ENCODE data around the gene ADK. TPM values are rescaled to one million over a fixed set of nuclear protein-coding genes. Genes with fewer than 3 reads are reported as not detected.
"Not testable (repeated sequence)": the region's sequence is repeated elsewhere in the genome, so short reads cannot be mapped to it uniquely, and the experiment has no call there.

Gene ADK
- total RNA-seq, 3 donors from 2014 or later: 27.2 to 50.8 (median 40.0) TPM

DNA sequence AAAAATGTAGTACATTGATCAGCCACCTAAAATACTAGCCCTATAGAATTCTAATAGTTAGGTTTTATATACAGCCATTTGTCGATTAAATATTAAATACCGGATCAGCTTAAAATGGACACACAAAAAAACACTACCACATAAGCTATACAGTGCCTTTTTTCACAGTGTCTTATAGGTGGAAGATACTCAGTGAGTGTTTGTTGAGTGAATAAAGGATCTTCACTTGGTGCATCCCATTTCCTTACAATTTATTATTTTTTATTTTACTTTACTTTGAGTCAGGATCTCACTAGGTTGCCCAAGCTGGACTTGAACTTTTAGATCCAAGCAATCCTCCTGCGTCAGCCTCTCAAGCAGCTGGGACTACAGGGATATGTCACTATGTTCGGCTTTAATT lies 340.0 kb downstream of the ADK start:
- H3K4me3 ChIP-seq: no peak overlapping the region
- no peak for DNase-seq (ENCODE audit: low spot score in 2 of 2)
- H3K36me3 ChIP-seq: peaks cover 4% of the 10 kb centered on the region
- H3K4me1 ChIP-seq: no peaks in the 10 kb centered on the region
- H3K27ac ChIP-seq: no peak overlapping the region
- H3K27me3 ChIP-seq: no peaks in the 10 kb centered on the region
- no peaks in the 10 kb centered on the region for H3K9me3 ChIP-seq
- TF ChIP-seq CTCF (IDR thresholded peaks at IDR 0.05): no peak
- no peak for TF ChIP-seq POLR2AphosphoS5 (IDR thresholded peaks at IDR 0.05)
- no peak for TF ChIP-seq POLR2A (IDR thresholded peaks at IDR 0.05)
- intact Hi-C loops (cut with DNase I; ENCODE audit: low total_unique reads): no loop called here

DNA sequence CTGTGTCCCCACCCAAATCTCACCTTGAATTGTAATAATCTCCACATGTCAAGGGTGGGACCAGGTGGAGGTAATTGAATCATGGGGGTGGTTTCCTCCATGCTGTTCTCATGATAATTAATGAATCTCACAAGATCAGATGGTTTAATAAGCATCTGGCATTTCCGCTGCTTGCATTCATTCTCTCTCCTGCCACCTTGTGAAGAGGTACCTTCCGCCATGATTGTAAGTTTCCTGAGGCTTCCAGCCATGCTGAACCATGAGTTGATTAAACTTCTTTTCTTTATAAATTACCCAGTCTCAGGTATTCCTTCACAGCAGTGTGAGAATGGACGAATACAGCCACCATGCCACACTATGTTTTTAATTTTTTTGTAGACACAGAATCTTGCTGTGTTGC lies 345.3 kb downstream of the ADK start:
- H3K4me1 ChIP-seq; intact Hi-C loops (cut with DNase I; ENCODE audit: low total_unique reads); DNase-seq (ENCODE audit: low spot score in 2 of 2); H3K9me3 ChIP-seq; H3K27ac ChIP-seq; H3K4me3 ChIP-seq; H3K27me3 ChIP-seq; H3K36me3 ChIP-seq: not testable (repeated sequence)

DNA sequence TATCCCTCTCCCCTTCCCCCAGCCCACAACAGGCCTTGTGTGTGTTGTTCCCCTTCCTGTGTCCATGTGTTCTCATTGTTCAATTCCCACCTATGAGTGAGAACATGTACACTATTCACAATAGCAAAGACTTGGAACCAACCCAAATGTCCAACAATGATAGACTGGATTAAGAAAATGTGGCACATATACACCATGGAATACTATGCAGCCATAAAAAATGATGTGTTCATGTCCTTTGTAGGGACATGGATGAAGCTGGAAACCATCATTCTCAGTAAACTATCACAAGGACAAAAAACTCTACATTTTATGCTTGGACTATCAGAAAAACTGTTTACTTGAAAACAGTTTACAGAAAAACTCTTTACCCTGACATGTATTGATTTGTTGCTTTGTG lies 347.6 kb downstream of the ADK start:
- H3K9me3 ChIP-seq; H3K4me1 ChIP-seq; H3K36me3 ChIP-seq; H3K4me3 ChIP-seq; DNase-seq (ENCODE audit: low spot score in 2 of 2); H3K27ac ChIP-seq; intact Hi-C loops (cut with DNase I; ENCODE audit: low total_unique reads); H3K27me3 ChIP-seq: not testable (repeated sequence)

DNA sequence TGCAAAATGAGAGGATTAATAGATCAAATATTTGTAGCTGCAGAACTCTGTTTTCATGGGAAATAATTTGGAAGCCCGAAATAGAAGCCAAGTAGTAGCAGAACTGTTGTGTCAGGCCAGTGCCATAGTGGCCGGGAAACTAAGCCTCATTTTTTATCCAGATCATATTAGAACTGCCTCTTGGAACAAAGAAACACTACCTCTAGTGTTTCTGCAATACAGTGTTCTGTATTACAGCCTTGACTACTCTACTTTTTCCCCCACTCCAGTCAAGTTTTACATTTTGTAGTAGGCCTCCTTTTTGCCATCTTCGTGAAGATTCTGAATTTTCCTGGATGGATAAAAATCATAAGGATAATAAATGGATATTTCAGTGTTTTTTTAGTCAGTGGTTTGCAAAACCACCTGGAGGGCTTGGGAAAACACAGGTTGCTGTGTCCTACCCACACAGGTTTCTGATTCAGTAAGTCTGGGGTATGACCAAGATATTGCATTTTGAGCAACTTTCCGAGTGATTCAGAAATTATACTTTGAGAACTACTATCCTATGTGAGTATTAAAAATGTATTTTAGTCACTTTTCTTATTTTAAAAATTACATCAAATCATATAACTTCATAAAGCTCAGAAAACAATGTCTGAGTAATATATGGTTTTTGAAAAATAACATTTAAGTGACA lies 349.1 kb downstream of the ADK start:
- intact Hi-C loops (cut with DNase I; ENCODE audit: low total_unique reads): no loop called here
- no peaks in the 10 kb centered on the region for H3K27me3 ChIP-seq
- no peak for TF ChIP-seq CTCF (IDR thresholded peaks at IDR 0.05)
- no peak for TF ChIP-seq POLR2A (IDR thresholded peaks at IDR 0.05)
- no peak for TF ChIP-seq POLR2AphosphoS5 (IDR thresholded peaks at IDR 0.05)

DNA sequence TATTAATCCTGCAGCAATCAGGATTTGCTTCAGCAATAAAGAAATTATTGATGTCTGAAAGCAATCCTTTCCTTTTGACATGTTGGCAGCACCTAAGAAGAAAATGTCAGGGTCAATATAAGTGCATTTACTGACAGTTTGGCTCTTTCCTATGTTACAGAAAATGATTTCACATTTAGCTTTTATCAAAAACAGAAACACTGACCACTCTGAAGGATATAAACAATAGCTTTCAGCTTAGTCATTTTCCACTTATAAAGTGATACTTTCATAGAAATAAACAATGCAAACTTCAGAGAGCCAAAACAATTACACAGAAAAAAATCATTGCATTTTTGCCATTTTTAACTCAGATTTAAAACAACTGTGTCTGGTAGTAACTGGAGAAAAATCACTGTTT lies 349.8 kb downstream of the ADK start:
- H3K27me3 ChIP-seq: no peaks in the 10 kb centered on the region
- H3K36me3 ChIP-seq: no peaks in the 10 kb centered on the region
- DNase-seq (ENCODE audit: low spot score in 2 of 2): no peak
- H3K9me3 ChIP-seq: no peaks in the 10 kb centered on the region
- TF ChIP-seq POLR2AphosphoS5 (IDR thresholded peaks at IDR 0.05): no peak
- no peak for TF ChIP-seq POLR2A (IDR thresholded peaks at IDR 0.05)
- intact Hi-C loops (cut with DNase I; ENCODE audit: low total_unique reads): no loop called here
- no peaks in the 10 kb centered on the region for H3K4me1 ChIP-seq
- no peak overlapping the region for H3K4me3 ChIP-seq
- no peak overlapping the region for H3K27ac ChIP-seq

More for the DNA sequence above, 349.1 kb downstream of the ADK start:
- no peak for DNase-seq (ENCODE audit: low spot score in 2 of 2)
- Histone ChIP-seq H3K9me3 (no peaks in the 10 kb centered on the region), H3K4me1 (no peaks in the 10 kb centered on the region), H3K27ac (no peak overlapping the region), H3K36me3 (no peaks in the 10 kb centered on the region), H3K4me3 (no peak overlapping the region)

- intact Hi-C loops (cut with DNase I; ENCODE audit: low total_unique reads): no loop called here
- Histone ChIP-seq H3K4me1 (no peaks in the 10 kb centered on the region), H3K27me3 (no peaks in the 10 kb centered on the region), H3K9me3 (no peaks in the 10 kb centered on the region), H3K4me3 (no peak overlapping the region), H3K36me3 (no peaks in the 10 kb centered on the region), H3K27ac (no peak overlapping the region)
- DNase-seq (ENCODE audit: low spot score in 2 of 2): no peak
- TF ChIP-seq POLR2A (IDR thresholded peaks at IDR 0.05) (no peak), POLR2AphosphoS5 (IDR thresholded peaks at IDR 0.05) (no peak), CTCF (IDR thresholded peaks at IDR 0.05) (no peak)
Measured at GRCh38 chr10:74502963-74503608, 352.1 kb downstream of the ADK start.

Measured in breast epithelium (tissue), 4 donors.